ENCODE results near the gene METTL17. TPM values are rescaled to one million over a fixed set of nuclear protein-coding genes. Genes with fewer than 3 reads are reported as not detected.

Gene METTL17
- total RNA-seq, 1 experiment from 2014 or later, result 150 TPM

GRCh38 chr14:21015312-21015711, 25.5 kb downstream of the METTL17 start:
- no peak overlapping the region for H2AFZ ChIP-seq (ENCODE audit: low read length)
- DNase-seq, result no peak

GRCh38 chr14:21016413-21017190, 26.8 kb downstream of the METTL17 start:
- no peak for DNase-seq
- no peak overlapping the region for H3K27ac ChIP-seq (ENCODE audit: low read length)
- H3K27me3 ChIP-seq (ENCODE audit: low read length), result no peaks in the 10 kb centered on the region; the same call in 1 of the 2 replicates
- H4K20me1 ChIP-seq (ENCODE audit: insufficient read depth, low read depth, low read length), result no peaks in the 10 kb centered on the region
- H3K9me2 ChIP-seq (replicated peaks; ENCODE audit: insufficient read depth, low read length), result no peaks in the 10 kb centered on the region
- no peak overlapping the region for H3K4me3 ChIP-seq (ENCODE audit: low read length)
- no peak overlapping the region for H3K4me2 ChIP-seq (ENCODE audit: low read depth, low read length, poor library complexity, severe bottlenecking)
- H3K79me2 ChIP-seq (ENCODE audit: low read length), result no peaks in the 10 kb centered on the region
- no peak overlapping the region for H3K9ac ChIP-seq (ENCODE audit: low read length)
- H3K36me3 ChIP-seq (ENCODE audit: insufficient read depth, low read length), result no peaks in the 10 kb centered on the region
- H3K9me3 ChIP-seq (ENCODE audit: low read length), result no peaks in the 10 kb centered on the region
- H3K4me1 ChIP-seq (ENCODE audit: low read length), result no peaks in the 10 kb centered on the region
- no peak overlapping the region for H2AFZ ChIP-seq (ENCODE audit: low read length)

More at GRCh38 chr14:21015312-21015711, 25.5 kb downstream of the METTL17 start:
- no peak overlapping the region for H3K27ac ChIP-seq (ENCODE audit: low read length)
- H3K79me2 ChIP-seq (ENCODE audit: low read length), result no peaks in the 10 kb centered on the region
- H3K27me3 ChIP-seq (ENCODE audit: low read length), result no peaks in the 10 kb centered on the region; the same call in 1 of the 2 replicates
- no peaks in the 10 kb centered on the region for H3K9me3 ChIP-seq (ENCODE audit: low read length)
- no peaks in the 10 kb centered on the region for H3K36me3 ChIP-seq (ENCODE audit: insufficient read depth, low read length)
- H3K4me1 ChIP-seq (ENCODE audit: low read length), result no peaks in the 10 kb centered on the region
- no peak overlapping the region for H3K4me3 ChIP-seq (ENCODE audit: low read length)
- H4K20me1 ChIP-seq (ENCODE audit: insufficient read depth, low read depth, low read length), result no peaks in the 10 kb centered on the region
- no peaks in the 10 kb centered on the region for H3K9me2 ChIP-seq (replicated peaks; ENCODE audit: insufficient read depth, low read length)
- H3K9ac ChIP-seq (ENCODE audit: low read length), result no peak overlapping the region
- no peak overlapping the region for H3K4me2 ChIP-seq (ENCODE audit: low read depth, low read length, poor library complexity, severe bottlenecking)

- H3K4me1 ChIP-seq (ENCODE audit: low read length), result no peaks in the 10 kb centered on the region
- H3K27me3 ChIP-seq (ENCODE audit: low read length), result no peaks in the 10 kb centered on the region; the same call in 1 of the 2 replicates
- no peak overlapping the region for H3K9ac ChIP-seq (ENCODE audit: low read length)
- no peak overlapping the region for H3K4me2 ChIP-seq (ENCODE audit: low read depth, low read length, poor library complexity, severe bottlenecking)
- no peaks in the 10 kb centered on the region for H3K9me2 ChIP-seq (replicated peaks; ENCODE audit: insufficient read depth, low read length)
- no peak for DNase-seq
- H3K79me2 ChIP-seq (ENCODE audit: low read length), result no peaks in the 10 kb centered on the region
- no peaks in the 10 kb centered on the region for H3K36me3 ChIP-seq (ENCODE audit: insufficient read depth, low read length)
- H3K4me3 ChIP-seq (ENCODE audit: low read length), result no peak overlapping the region
- no peak overlapping the region for H3K27ac ChIP-seq (ENCODE audit: low read length)
- no peaks in the 10 kb centered on the region for H3K9me3 ChIP-seq (ENCODE audit: low read length)
- no peaks in the 10 kb centered on the region for H4K20me1 ChIP-seq (ENCODE audit: insufficient read depth, low read depth, low read length)
- H2AFZ ChIP-seq (ENCODE audit: low read length), result no peak overlapping the region
Measured at GRCh38 chr14:21017528-21018245, 27.9 kb downstream of the METTL17 start.

DNA sequence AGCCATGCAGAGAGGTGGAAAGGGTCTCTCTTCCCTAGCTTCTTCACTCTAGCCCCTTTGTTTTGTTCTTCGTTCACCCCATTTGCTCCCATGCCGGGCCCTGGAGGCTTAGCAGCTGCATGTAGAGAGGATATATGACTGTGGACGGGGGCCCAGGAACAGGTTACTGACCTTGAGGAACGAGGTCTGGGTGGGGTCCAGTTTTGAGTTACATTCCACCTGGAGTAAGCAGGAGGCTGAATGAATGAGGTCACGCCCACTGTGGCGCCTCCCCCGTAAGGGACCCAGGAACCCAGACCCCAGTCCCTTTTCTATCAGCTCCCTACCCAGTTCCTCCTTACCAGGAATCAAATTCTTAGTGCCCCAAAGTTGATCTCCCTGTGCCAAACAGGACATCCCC, 28.5 kb downstream of the METTL17 start:
- no peak overlapping the region for H2AFZ ChIP-seq (ENCODE audit: low read length)
- no peaks in the 10 kb centered on the region for H3K9me2 ChIP-seq (replicated peaks; ENCODE audit: insufficient read depth, low read length)
- H3K4me2 ChIP-seq (ENCODE audit: low read depth, low read length, poor library complexity, severe bottlenecking), result no peak overlapping the region
- H4K20me1 ChIP-seq (ENCODE audit: insufficient read depth, low read depth, low read length), result no peaks in the 10 kb centered on the region
- no peak overlapping the region for H3K27ac ChIP-seq (ENCODE audit: low read length)
- no peaks in the 10 kb centered on the region for H3K79me2 ChIP-seq (ENCODE audit: low read length)
- no peaks in the 10 kb centered on the region for H3K9me3 ChIP-seq (ENCODE audit: low read length)
- no peak overlapping the region for H3K9ac ChIP-seq (ENCODE audit: low read length)
- no peaks in the 10 kb centered on the region; the same call in 1 of the 2 replicates for H3K27me3 ChIP-seq (ENCODE audit: low read length)
- DNase-seq, result no peak
- no peaks in the 10 kb centered on the region for H3K36me3 ChIP-seq (ENCODE audit: insufficient read depth, low read length)
- no peak overlapping the region for H3K4me3 ChIP-seq (ENCODE audit: low read length)
- H3K4me1 ChIP-seq (ENCODE audit: low read length), result no peaks in the 10 kb centered on the region

DNA sequence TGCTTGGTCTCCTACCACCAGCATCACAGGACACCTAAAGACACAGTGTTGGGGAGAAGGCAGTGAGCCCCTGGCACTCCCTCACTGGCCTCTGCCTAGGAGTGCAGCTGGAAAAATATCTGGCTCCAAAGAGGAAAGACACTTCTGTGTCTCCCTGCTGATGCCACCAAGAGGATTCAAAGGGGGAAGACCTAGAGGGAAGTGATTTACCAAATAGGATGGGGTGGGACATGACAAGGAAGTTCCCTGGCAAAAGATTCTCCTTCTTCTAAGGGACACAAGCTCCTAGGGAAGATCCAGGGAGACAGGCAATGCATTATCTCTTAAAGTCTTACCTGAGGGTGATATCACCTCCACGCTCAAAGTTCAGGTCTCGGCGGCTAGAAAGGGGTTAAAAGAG, 29.0 kb downstream of the METTL17 start:
- no peak for DNase-seq
- H3K9ac ChIP-seq (ENCODE audit: low read length), result no peak overlapping the region
- no peak overlapping the region for H2AFZ ChIP-seq (ENCODE audit: low read length)
- H3K4me3 ChIP-seq (ENCODE audit: low read length), result no peak overlapping the region
- H3K9me3 ChIP-seq (ENCODE audit: low read length), result no peaks in the 10 kb centered on the region
- H3K27ac ChIP-seq (ENCODE audit: low read length), result no peak overlapping the region
- no peaks in the 10 kb centered on the region for H4K20me1 ChIP-seq (ENCODE audit: insufficient read depth, low read depth, low read length)
- H3K9me2 ChIP-seq (replicated peaks; ENCODE audit: insufficient read depth, low read length), result no peaks in the 10 kb centered on the region
- no peaks in the 10 kb centered on the region for H3K79me2 ChIP-seq (ENCODE audit: low read length)
- H3K4me1 ChIP-seq (ENCODE audit: low read length), result no peaks in the 10 kb centered on the region
- no peaks in the 10 kb centered on the region for H3K36me3 ChIP-seq (ENCODE audit: insufficient read depth, low read length)
- no peak overlapping the region for H3K4me2 ChIP-seq (ENCODE audit: low read depth, low read length, poor library complexity, severe bottlenecking)
- H3K27me3 ChIP-seq (ENCODE audit: low read length), result no peaks in the 10 kb centered on the region; the same call in 1 of the 2 replicates

DNA sequence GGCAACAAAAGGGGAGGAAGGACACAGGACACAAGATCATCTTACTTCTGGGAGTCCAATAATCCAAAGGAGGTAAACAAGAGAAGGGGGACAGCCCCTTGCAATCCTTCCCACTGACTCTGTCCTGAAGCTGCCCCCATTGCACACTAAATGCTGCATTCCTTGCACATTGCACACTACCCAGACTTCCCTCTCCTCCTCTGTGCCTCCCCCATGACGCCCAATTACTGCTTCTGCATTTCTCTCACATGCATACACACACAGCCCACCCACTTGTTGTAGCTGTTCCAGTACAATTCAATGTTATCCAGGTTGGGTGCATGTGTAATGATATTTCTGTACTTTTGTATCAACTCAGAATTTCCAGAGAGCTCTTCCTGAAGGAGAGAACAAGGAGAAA, 29.6 kb downstream of the METTL17 start:
- Histone ChIP-seq H3K9me2 (replicated peaks; ENCODE audit: insufficient read depth, low read length) (no peaks in the 10 kb centered on the region), H3K9me3 (ENCODE audit: low read length) (no peaks in the 10 kb centered on the region), H2AFZ (ENCODE audit: low read length) (no peak overlapping the region), H3K36me3 (ENCODE audit: insufficient read depth, low read length) (no peaks in the 10 kb centered on the region), H4K20me1 (ENCODE audit: insufficient read depth, low read depth, low read length) (no peaks in the 10 kb centered on the region), H3K4me2 (ENCODE audit: low read depth, low read length, poor library complexity, severe bottlenecking) (no peak overlapping the region), H3K4me3 (ENCODE audit: low read length) (no peak overlapping the region), H3K9ac (ENCODE audit: low read length) (no peak overlapping the region), H3K4me1 (ENCODE audit: low read length) (no peaks in the 10 kb centered on the region), H3K27me3 (ENCODE audit: low read length) (no peaks in the 10 kb centered on the region; the same call in 1 of the 2 replicates), H3K79me2 (ENCODE audit: low read length) (no peaks in the 10 kb centered on the region), H3K27ac (ENCODE audit: low read length) (no peak overlapping the region)
- DNase-seq, result no peak

GRCh38 chr14:21020977-21021545, 31.3 kb downstream of the METTL17 start:
- Histone ChIP-seq H3K79me2 (ENCODE audit: low read length) (no peaks in the 10 kb centered on the region), H3K9me2 (replicated peaks; ENCODE audit: insufficient read depth, low read length) (no peaks in the 10 kb centered on the region), H3K4me3 (ENCODE audit: low read length) (no peak overlapping the region), H3K4me1 (ENCODE audit: low read length) (no peaks in the 10 kb centered on the region), H3K4me2 (ENCODE audit: low read depth, low read length, poor library complexity, severe bottlenecking) (no peak overlapping the region), H3K9ac (ENCODE audit: low read length) (no peak overlapping the region), H4K20me1 (ENCODE audit: insufficient read depth, low read depth, low read length) (no peaks in the 10 kb centered on the region), H3K27ac (ENCODE audit: low read length) (no peak overlapping the region), H3K9me3 (ENCODE audit: low read length) (no peaks in the 10 kb centered on the region), H3K27me3 (ENCODE audit: low read length) (no peaks in the 10 kb centered on the region; the same call in 1 of the 2 replicates), H3K36me3 (ENCODE audit: insufficient read depth, low read length) (no peaks in the 10 kb centered on the region), H2AFZ (ENCODE audit: low read length) (no peak overlapping the region)
- DNase-seq, result no peak

DNA sequence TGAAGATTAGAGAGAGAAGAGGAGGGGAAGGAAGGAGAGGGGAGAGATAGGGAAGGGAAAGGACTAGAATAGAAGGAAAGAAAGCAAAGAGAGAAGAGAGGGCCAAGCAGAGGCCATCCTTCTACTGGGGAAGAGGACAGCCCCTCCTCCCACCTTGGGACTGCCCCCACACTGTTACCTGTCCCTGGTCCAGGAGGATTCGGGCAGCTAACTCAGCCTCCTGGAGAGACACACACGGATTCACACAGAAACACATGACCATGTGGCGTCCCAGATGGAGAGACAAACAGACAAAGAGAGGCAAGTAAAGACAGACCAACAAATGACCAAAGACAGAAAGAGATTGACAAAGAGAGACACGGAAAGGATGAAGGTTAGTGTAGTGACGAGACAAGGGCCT, 32.9 kb downstream of the METTL17 start:
- Histone ChIP-seq H3K27ac (ENCODE audit: low read length) (no peak overlapping the region), H2AFZ (ENCODE audit: low read length) (no peak overlapping the region), H3K9me3 (ENCODE audit: low read length) (no peaks in the 10 kb centered on the region), H3K4me3 (ENCODE audit: low read length) (no peak overlapping the region), H3K4me2 (ENCODE audit: low read depth, low read length, poor library complexity, severe bottlenecking) (no peak overlapping the region), H3K9ac (ENCODE audit: low read length) (no peak overlapping the region), H3K79me2 (ENCODE audit: low read length) (no peaks in the 10 kb centered on the region), H3K4me1 (ENCODE audit: low read length) (no peaks in the 10 kb centered on the region), H3K27me3 (ENCODE audit: low read length) (no peaks in the 10 kb centered on the region; the same call in 1 of the 2 replicates), H4K20me1 (ENCODE audit: insufficient read depth, low read depth, low read length) (0 out of 2 replicates have a peak, but pooled peaks cover 3% of the 10 kb centered on the region), H3K9me2 (replicated peaks; ENCODE audit: insufficient read depth, low read length) (no peaks in the 10 kb centered on the region), H3K36me3 (ENCODE audit: insufficient read depth, low read length) (no peaks in the 10 kb centered on the region)
- DNase-seq, result no peak
